OCI-LY3 (cell line): ENCODE data around the gene SEMA3C.

ENCODE experiments used
- H2AFZ ChIP-seq: fragments of 200-600, 300-600 bp; shearing (Covaris generic); 2 replicates; pipeline ENCODE4 v1.6.0; 2014; ENCODE audit warnings: antibody characterized with exemption, low read depth, low read length
- H3K27ac ChIP-seq: fragments of 200-600, 300-600 bp; sonication (generic); 2 replicates; pipeline ENCODE4 v1.5.1; 2014; ENCODE audit warnings: mild to moderate bottlenecking, low read length, moderate library complexity, mixed read lengths
- H3K27me3 ChIP-seq: fragments of 200-600, 300-600 bp; sonication (generic); 2 replicates; pipeline ENCODE4 v1.6.1; 2014; ENCODE audit warnings: low read depth, low read length, mixed read lengths
- H3K36me3 ChIP-seq: fragments of 200-600, 300-600 bp; sonication (generic); replicated peaks from 2 replicates; pipeline ENCODE3; 2014; ENCODE audit warnings: low read depth, low read length, mixed read lengths
- H3K4me1 ChIP-seq: fragments of 300-600, 200-600 bp; sonication (generic); 2 replicates; pipeline ENCODE4 v1.6.1; 2014; ENCODE audit warnings: low read length, mixed read lengths
- H3K4me2 ChIP-seq: fragments of 200-600, 300-600 bp; sonication (generic); 2 replicates; pipeline ENCODE4 v1.6.1; 2014; ENCODE audit warnings: low read length, mixed read lengths
- H3K4me3 ChIP-seq: fragments of 300-600, 200-600 bp; sonication (generic); 2 replicates; pipeline ENCODE4 v1.5.1; 2014; ENCODE audit warnings: antibody characterized with exemption, mild to moderate bottlenecking, low read length, moderate library complexity
- H3K79me2 ChIP-seq: fragments of 300-600, 200-600 bp; shearing (Covaris generic); 2 replicates; pipeline ENCODE4 v1.6.1; 2014; ENCODE audit warnings: mild to moderate bottlenecking, low read length, mixed read lengths
- H3K9ac ChIP-seq: fragments of 300-600, 200-600 bp; shearing (Covaris generic); 2 replicates; pipeline ENCODE4 v1.6.0; 2014; ENCODE audit warnings: mild to moderate bottlenecking, low read length, moderate library complexity
- H3K9me3 ChIP-seq: fragments of 200-600, 300-600 bp; shearing (Covaris generic); 2 replicates; pipeline ENCODE4 v1.6.1; 2014; ENCODE audit warnings: low read length, mixed read lengths; ENCODE audit not compliant: insufficient read depth
- H4K20me1 ChIP-seq: fragments of 200-600, 300-600 bp; sonication (generic); 2 replicates; pipeline ENCODE4 v1.6.1; 2016; ENCODE audit warnings: low read length, mixed read lengths; ENCODE audit not compliant: insufficient read depth
- CTCF ChIP-seq: fragments of 200-600, 300-600 bp; sonication (generic); IDR thresholded peaks from 2 replicates; pipeline ENCODE4 v1.5.1; 2014; ENCODE audit warnings: antibody characterized with exemption, low read length, low read depth
- EZH2phosphoT487 ChIP-seq: fragments of 200-600 bp; shearing (Covaris generic); IDR thresholded peaks from 2 replicates; pipeline ENCODE4 v1.6.1; 2018; ENCODE audit warnings: antibody characterized with exemption, mixed run types, low read depth

The SEMA3C gene

GRCh38 chr7:80848841-80849240 lies 70.0 kb downstream of the SEMA3C start:
- Histone ChIP-seq H3K27ac (no peak overlapping the region), H3K4me1 (0 out of 2 replicates have a peak, but pooled peaks cover 6% of the 10 kb centered on the region), H4K20me1 (no peaks in the 10 kb centered on the region), H3K79me2 (no peaks in the 10 kb centered on the region), H2AFZ (no peak overlapping the region), H3K4me3 (no peak overlapping the region), H3K36me3 (no peaks in the 10 kb centered on the region), H3K27me3 (no peaks in the 10 kb centered on the region), H3K9ac (no peak overlapping the region), H3K4me2 (no peak overlapping the region), H3K9me3 (no peaks in the 10 kb centered on the region)
- no peak for TF ChIP-seq EZH2phosphoT487
- TF ChIP-seq CTCF, result no peak

- H3K27ac ChIP-seq, result no peak overlapping the region
- no peaks in the 10 kb centered on the region for H3K36me3 ChIP-seq
- H3K4me2 ChIP-seq, result no peak overlapping the region
- H3K9ac ChIP-seq, result no peak overlapping the region
- H4K20me1 ChIP-seq, result no peaks in the 10 kb centered on the region
- peaks cover 12% of the 10 kb centered on the region for H3K4me1 ChIP-seq
- no peak for TF ChIP-seq EZH2phosphoT487
- TF ChIP-seq CTCF, result no peak
- H3K9me3 ChIP-seq, result no peaks in the 10 kb centered on the region
- H3K4me3 ChIP-seq, result no peak overlapping the region
- H3K27me3 ChIP-seq, result no peaks in the 10 kb centered on the region
- H3K79me2 ChIP-seq, result no peaks in the 10 kb centered on the region
- no peak overlapping the region for H2AFZ ChIP-seq
Measured at GRCh38 chr7:80847895-80848294, 71.0 kb downstream of the SEMA3C start.

DNA sequence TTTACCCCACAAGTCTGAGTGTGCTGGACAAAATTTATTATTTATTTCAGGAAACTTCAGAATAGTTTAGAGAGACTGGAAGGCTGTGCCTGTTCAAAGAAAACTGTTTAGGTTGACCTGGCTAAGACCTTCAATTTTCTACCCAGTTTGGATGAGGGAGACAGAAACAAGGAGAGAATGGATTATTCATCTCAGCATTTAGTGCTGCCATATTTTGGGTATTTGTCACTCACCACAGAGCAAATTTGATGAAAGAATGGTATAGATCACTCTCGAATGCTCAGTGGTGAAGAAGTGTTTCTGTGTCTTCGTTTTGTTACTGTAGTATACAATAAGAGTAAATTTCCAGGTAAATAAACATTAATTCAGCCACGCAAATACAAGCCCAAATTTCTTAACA lies 71.8 kb downstream of the SEMA3C start:
- H3K27ac ChIP-seq, result no peak overlapping the region
- TF ChIP-seq CTCF (no peak), EZH2phosphoT487 (no peak)
- H3K36me3 ChIP-seq, result no peaks in the 10 kb centered on the region
- H3K4me2 ChIP-seq, result no peak overlapping the region
- no peaks in the 10 kb centered on the region for H3K79me2 ChIP-seq
- no peak overlapping the region for H3K9ac ChIP-seq
- H3K9me3 ChIP-seq, result no peaks in the 10 kb centered on the region
- no peaks in the 10 kb centered on the region for H3K27me3 ChIP-seq
- H3K4me1 ChIP-seq, result peaks cover 21% of the 10 kb centered on the region
- no peak overlapping the region for H2AFZ ChIP-seq
- no peak overlapping the region for H3K4me3 ChIP-seq
- no peaks in the 10 kb centered on the region for H4K20me1 ChIP-seq

GRCh38 chr7:80844916-80845315 lies 73.9 kb downstream of the SEMA3C start:
- Histone ChIP-seq H3K9me3 (no peaks in the 10 kb centered on the region), H3K36me3 (no peaks in the 10 kb centered on the region), H3K79me2 (no peaks in the 10 kb centered on the region), H3K4me3 (no peak overlapping the region), H4K20me1 (no peaks in the 10 kb centered on the region), H3K27me3 (no peaks in the 10 kb centered on the region), H2AFZ (no peak overlapping the region), H3K4me1 (peaks cover 29% of the 10 kb centered on the region), H3K9ac (no peak overlapping the region), H3K27ac (no peak overlapping the region), H3K4me2 (no peak overlapping the region)
- TF ChIP-seq EZH2phosphoT487 (no peak), CTCF (no peak)
